ENCODE measurements around the gene NELFA.

- TF ChIP-seq POLR2A (IDR thresholded peaks at IDR 0.05; ENCODE audit: low read length) (no peak), GATA1 (IDR thresholded peaks at IDR 0.05; ENCODE audit: low read depth, low read length) (no peak)
Measured at GRCh38 chr4:1938027-1938426, 70.7 kb downstream of the NELFA start.
